ELF-1 (cell line): ENCODE data around the gene LRCH1.

Source experiments
- DNase-seq: peaks from one replicate; pipeline ENCODE4 v3.0.0-alpha.2; 2016; ENCODE audit warnings: low read depth, low spot score

LRCH1 gene

DNA sequence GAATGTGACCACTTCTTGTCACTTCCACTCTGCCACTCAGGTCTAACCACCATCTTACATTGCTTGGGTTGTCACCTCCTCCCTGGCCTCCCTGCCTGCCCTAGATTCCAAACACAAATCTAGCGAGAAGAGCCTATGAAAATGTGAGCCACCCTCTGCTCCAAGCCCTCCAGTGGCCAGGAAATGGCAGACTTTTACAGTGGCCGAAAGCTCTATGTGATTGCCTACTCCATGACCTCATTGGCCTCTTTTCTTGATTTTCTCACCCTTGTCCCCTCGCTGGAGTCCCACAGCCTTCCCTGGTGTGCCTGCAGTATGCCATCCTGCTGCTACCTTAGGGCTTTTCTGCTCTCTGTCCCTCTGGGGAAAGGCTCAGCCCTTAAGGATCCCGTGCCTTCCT lies 84.2 kb downstream of the LRCH1 start:
- DNase-seq, result no peak

DNA sequence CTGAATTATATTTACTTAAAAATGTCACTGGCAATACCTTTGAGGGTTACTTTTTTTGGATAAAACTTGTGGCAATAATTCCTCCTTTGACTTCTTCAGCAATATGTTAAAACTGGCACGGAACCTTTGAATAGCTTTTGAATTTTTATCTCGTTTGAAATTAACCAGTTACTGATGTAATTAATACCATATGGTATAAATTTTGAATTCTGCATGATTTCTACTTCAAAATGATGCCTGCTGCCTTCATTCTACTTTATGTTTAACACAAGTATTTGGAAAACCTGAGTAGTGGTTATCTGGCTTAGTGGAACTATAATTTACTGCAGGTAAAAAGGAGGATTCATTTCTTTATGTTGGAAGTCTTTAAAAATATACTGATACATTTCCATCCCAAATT lies 85.3 kb downstream of the LRCH1 start:
- no peak for DNase-seq

DNA sequence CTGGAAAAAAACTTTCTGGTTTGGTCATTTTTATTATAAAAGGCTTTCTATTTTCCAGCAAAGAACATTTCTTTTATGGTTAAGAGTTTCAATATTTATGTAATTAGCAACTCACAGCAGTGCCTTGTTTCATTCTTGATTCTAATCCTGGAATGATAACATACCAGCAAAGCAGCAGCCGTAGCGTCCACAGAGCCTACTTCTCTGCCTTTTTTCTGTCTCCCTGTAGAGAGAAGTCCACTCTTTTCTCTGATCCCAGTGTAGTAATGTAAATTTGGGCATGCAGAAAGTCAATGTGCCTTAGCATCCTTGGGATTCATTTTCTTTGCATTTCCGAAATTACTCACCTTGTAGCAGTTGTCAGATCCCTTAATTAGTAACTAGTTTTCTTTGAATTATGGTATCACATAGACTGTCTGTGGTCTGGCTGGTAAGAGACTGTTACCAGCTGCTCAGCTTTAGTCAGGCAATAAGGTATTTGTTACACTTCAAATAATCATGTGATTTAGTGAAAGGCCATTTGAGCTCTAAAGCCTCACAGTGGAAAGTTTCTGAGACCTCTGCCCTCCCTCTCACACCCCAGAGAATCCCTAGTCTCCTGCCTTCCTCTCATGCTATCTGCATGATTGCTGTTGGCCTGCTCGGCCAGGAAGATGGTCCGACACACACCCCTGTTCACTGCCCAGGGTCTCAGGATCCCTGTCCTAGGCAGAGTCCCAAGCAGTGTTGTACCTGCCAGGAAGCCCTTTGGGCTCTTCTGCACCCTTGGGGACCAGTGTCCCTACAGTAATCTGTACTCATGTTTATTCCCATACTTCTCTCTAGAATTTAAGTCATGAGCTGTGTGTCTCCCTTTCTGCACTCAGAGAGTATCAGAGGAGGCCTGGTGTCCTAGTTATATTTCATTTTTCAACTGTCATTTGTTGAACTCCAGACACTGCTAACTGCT lies 86.3 kb downstream of the LRCH1 start:
- no peak for DNase-seq

DNA sequence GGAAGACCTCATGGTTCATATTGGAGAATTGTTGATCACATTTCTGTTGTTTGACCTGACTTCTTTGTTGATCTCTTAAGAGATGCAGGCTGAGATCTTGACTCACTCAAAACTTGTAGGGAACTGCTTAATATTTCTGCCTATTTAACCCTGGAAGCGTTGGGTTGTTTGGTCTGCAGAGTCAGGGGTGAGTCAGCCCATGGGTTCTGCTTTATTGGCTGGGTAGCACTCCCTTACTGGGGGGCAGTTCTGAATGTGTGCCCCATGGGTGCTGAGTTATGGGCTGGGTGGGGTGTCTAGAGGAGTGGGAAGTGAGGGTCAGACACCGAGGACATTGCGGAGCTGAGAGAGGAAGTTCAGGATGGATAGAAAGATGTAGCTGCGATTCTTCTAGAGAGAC lies 87.9 kb downstream of the LRCH1 start:
- no peak for DNase-seq

DNA sequence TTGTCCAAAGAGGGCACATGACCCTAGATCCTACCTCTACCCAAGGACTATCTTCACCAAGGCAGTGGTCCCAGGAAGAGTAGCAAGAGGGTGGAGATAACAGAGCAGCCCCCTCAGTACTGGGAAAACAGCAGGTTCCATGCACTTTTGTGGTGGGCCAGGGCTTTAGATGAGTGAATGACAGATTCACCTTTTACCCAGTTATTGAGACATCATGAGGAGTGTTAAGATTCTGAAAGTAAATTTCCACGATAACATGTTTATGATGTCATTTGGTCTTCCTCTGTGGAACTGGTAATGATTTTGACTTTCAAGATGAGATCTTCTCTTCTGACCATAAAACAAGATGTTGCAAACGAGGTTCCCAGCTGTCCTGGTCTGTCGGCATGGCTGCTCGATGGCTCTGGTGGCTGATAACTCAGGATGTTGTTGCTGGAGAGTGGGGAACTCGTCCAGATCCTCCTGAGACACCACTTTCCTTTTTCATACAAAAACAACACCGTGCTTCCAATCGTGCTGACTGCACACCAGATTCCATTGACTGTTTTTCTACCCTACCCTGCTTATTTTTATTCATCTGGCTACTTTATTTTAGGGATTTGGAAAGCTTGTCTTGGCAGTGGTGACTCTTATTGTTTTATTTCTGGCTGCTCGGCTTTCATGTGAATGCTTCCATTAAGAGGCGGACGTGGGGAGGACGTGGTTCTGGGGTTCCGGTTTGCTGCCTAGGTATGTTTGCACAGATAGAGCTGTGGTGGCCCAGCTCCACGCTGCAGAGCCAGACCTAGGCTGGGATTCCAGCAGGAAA lies 88.5 kb downstream of the LRCH1 start:
- no peak for DNase-seq

DNA sequence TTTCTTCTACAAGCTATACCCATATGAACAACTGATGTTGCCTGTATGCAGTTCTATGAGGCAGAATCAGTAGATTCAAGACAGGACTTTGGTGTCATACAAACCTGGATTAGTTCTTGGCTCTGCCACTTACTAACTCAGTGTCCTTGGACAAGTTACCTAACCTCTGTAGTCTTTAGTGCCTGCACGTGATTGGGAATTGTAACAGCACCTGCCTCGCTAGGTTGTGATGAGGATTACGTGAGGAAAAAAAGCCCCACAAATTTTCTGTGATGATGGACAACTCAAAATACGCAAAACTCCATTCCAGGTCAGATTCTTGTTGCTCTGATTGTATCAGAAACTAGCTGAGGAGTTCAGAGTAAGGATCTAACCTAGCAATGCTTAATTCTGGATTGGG lies 89.3 kb downstream of the LRCH1 start:
- no peak for DNase-seq

DNA sequence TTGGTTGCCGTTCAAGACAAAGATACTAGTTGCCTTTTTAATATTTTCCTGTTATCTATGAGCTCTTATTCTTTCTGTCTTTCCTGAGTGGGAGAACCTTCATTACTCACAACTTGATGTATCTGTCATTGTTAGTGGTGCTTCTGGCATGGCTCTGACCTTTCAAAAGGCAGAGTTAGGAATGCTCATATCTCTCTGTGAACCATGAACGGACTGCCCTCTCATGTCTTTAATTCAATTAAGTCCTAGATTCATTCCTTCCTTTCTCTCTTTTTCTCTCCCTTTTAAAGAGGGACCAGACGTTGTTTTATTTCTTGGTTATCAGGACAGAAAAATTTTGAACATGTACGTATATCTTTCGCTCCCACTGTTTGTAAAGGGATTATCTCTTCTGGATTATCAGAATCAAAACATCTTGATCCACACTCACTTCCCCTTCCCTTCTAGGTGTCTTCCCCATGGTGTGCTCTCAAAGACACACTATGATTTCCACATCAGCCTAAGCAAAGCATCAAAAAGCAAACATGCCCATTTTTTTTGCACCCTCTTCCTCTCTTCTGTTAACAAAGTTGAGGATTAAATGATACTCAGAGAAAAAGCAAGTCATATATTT lies 90.3 kb downstream of the LRCH1 start:
- no peak for DNase-seq

DNA sequence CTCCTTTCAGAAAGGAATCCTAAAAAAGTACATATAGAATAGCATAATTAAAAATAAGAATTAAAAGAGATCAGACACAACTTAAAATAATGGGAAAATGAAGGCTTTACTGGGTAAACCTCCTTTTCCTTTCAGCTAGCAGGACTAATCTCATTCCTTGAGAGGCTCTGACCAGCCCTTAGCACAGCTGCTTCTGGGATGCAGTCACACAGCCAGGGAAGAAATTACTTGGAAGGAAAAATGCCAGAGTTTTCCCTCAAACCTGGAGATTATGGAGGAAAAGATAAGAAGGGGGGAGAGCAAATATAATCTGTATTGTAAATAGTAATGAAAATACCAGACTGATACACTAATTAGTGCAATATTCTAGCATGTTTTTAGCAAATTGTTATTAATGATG lies 91.8 kb downstream of the LRCH1 start:
- DNase-seq, result no peak

DNA sequence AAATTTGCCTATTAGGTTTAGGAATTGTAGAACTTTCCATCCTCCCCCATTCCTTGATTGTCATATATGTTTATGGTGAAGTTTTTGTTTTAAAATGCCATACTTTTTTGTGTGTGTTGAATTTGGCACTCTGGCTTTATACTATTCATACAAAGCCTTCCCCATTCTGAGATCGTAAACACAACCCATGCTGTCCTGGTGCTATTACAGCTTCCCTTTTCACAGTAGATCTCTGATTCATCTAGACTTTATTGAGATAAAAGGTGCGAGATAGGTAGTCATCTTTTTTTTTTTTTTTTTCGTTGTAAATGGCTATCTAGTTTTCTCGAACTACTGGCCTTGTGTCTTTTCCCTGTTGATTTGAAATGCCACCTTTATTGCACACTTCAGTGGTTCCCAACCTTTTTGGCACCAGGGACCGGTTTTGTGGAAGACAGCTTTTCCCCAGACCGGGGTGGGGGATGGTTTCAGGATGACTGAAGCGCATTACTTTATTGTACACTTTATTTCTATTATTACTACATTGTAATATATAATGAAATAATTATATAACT lies 94.6 kb downstream of the LRCH1 start:
- DNase-seq, result no peak

DNA sequence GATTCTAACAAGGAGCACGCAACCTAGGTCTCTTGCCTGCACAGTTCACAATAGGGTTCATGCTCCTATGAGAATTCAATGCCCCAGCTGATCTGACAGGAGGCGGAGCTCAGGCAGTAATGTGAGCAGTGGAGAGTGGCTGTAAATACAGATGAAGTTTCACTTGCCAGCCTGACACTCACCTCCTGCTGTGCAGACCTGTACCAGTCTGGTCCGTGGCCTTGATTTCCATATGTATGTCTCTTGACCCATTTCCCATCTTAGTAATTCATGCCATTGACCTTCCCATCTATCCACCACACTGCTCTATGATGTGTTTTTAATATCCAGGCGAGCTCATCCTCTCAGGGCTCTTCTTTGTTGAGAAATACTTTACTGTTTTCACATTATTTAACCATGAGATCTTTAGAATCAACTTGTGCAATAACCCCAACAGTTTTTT lies 95.2 kb downstream of the LRCH1 start:
- DNase-seq, result peak; percentile 51

DNA sequence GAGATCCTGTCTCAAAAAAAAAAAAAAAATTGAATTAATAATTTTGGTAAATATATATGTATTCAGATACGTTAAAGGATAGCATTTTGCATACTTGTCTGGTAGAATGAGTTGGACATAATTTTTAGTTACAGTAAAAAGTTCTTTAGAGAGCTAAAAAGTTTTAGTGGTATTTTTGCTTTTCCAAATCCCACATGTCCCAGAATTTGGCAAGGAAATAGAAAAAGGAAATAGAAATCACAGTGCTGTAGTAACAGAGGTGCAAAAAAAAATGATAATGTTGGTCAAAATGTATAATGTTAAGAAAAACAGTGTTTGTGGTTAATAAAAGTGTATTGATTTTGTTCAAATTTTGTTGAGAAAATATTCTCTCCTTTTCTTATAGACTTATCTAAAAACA lies 96.8 kb downstream of the LRCH1 start:
- DNase-seq, result no peak

DNA sequence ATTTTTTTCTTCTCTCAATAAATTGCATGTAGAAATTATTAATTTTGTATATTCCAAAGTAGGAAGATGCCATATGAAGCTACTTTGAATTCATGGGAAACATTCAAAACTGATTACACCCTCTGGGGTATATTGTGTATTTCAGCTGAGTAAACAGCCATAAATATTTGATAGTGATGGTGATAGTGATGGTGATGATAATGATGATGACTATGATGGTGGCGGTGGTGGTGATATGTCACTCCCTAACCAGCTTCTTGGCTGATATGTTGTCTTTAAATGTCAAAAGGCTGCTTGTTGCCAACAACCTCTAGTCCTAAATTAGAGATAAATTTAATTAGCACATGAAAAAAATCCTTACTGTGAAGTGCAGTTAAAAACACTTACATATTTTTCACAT lies 102.0 kb downstream of the LRCH1 start:
- no peak for DNase-seq

DNA sequence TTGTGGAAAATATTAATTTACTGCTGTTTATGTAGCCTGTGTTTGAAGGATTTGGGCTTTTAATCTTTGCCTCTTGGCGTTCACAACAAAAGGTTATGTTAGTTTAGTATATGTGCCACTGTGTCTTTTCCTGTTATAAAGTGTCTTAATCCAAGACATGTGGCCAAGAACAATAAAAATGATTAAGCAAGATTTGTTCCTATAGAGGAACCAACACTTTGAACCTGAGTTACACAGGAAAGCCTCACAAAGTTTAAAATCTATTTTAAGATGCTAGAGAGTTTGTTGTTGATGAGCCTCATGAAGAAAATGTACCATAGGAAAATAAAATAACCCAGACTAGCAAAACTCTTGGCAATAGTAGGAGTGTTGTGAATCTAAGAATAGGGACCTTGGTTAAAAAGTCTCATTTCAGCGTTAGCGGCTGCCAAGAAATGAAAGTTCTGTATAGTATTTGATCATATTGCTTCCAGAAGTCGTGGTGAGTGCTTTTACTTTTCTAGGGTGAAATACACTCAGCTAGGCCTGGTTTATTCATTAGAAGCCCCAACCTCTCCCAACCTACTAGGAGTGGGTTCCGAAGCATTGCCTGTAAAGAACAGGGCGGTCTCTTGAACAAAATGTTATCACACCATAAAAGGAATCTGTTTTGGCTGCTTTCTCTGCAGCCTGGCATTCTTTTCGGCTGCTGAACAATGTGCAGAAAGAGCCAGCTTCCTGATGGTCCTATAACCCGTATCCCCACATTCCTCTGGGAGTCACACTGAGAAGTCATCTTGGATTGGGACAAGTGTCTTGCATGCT lies 102.6 kb downstream of the LRCH1 start:
- peak; percentile 52 for DNase-seq

DNA sequence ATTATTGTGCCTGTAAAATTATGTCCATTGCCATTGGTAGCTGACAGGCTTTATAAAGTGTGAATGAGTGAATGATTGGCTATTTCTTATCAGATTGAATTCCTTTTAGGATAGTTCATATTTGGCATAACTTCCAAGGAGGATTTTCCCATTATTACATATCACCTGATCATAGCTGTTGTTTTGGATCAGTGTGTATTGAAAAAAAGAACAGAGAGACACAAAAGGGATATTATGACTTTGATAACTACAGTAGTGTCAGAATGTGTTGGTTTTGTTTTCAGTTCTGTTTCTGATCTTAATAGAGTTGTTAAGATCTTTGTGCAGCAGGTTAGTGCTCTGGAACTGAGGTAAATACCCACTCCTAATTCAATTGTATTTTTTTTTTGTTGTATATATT lies 103.8 kb downstream of the LRCH1 start:
- no peak for DNase-seq

DNA sequence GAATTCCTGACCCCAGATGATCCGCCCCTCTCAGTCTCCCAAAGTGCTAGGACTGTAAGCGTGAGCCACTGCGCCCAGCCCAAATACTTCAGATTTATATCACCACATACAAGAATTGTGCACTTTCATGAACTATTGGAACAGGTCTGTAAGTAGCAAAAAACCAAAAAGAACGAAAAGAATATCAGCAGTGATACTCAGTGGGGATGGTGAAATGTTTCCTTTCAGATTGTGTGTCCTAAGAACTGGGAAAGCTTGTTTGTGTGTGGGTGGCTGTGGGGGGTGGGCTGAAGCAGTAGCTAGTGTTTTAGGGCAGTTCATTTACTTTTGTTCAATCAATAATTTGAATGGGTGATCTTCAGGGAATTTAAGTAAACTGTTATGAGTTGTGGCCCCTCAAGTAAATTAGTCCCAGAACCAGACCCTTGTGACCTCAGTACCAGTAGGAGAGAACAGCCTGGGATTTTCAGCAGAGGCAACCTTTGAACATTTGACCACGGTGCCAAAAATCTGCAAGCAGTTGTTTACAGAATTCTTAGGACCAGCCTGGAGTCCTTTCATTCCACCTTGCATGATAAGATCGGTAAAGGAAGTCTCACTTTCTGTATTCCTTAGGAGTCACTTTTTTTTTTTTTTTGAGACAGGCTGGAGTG lies 106.6 kb downstream of the LRCH1 start:
- no peak for DNase-seq

DNA sequence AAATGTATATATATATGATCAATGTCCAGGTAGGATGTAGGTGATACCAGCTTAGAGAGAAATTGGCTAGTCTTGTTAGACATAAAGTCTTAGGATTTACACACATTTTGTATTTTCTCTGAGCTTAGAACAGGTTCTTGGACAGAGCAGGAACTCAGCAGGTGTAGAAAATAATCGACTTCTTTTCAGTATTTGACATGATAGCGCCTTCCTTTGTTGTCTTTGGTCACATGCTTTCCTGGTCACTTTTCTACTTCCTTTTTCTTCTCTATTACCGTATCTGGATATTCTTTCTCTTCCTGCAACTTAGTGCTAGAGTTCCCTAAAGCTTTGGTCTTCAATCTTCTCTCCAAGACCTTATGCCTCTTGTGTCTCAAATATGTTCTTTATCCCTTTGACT lies 107.4 kb downstream of the LRCH1 start:
- DNase-seq, result no peak

DNA sequence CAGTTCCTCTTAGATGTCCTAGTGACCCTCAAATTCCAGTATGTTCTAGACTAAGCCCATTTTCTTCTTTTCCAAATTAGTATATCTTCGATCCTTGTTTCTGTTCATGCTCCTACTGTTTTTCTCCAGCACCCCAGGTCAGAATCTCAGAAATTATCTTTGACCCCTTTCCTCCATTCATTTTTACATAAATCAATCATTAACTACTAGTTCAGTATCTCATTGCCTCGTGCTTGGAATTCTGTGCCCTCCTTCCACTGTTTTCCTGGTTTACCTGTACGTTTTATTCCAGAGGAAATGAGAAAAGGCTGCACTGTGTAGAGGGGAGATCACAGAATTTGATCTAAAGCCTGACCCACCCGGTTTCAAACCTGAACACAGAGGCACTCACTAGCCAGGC lies 107.9 kb downstream of the LRCH1 start:
- DNase-seq, result no peak

DNA sequence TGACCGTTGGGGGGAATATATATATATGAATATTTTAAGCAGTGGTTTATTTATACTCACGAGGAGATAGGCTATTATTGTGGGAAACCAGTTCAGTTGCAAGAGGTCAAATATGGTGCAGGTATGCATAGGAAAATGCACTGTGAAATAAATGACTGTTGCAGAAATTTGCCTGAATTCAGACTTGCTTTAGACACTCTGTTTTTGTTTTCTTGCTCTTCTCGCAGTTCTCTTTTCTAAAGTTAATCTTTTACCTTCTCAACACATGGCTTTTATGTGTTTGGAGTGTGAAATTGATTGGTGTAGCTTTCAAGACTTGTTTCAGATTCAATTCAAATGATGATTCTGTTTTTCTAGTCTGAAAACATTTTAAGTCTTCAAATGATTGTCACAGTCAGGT lies 109.7 kb downstream of the LRCH1 start:
- no peak for DNase-seq

DNA sequence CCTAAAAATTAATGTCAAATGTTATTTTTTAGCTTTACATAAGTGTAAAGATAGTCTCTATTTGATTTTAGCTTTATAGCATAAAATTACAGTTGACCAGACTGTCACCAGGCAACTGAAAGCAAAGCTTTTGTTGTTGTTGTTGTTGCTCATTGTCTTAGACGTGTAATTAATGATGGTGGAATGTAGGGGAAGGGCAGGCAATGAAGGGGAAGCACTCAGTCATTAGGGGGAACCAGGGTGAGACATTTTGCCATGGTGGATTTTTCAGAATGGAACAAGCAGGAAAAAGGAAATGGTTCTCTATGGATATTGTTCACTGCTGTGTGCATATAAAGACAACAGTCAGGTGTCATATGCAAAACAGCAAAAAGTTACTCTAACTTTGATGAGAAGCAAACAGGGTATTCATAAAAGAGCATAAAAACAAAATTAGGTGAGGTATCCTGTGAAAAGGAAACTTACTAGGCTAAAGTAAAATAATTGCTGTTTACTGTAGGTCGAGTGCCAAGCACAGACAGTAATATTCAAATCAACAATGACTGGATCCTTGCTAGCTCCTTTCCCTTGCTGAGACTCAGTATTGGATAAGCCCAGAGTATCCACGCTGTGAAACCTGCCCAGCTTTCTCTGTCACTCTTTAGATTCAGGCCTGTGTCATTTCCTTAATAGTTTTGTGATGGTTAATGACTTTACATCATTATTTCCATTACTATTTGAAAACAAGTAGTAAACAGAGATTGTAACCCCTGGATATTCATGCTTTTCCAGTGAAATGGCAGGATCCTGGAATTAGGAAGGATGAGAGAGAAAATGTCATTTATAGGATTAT lies 110.5 kb downstream of the LRCH1 start:
- no peak for DNase-seq

DNA sequence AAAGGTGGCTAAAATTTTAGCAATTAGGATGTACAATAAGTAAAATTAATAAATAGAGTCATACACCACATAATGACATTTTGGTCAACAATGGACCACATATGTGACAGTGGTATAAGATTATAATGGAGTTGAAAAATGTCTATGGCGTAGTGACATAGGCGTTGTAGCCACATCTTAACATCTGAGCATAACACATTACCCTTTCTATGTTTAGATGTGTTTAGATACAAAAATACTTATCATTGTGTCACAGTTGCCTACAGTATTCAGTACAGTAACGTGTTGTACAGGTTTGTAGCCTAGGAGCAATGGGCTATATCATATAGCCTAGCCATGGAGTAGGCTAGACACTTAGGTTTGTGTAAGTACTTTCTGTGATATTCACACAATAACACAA lies 111.2 kb downstream of the LRCH1 start:
- no peak for DNase-seq
